HG03066 (cell line): ENCODE data around the gene C10orf105.

Experiments used
- ATAC-seq: cut with Tn5 transposase; IDR thresholded peaks from one replicate; pipeline ENCODE4 v1.9.1; 2021; ENCODE audit warnings: low read depth; ENCODE audit not compliant: unreplicated experiment

C10orf105 gene

DNA sequence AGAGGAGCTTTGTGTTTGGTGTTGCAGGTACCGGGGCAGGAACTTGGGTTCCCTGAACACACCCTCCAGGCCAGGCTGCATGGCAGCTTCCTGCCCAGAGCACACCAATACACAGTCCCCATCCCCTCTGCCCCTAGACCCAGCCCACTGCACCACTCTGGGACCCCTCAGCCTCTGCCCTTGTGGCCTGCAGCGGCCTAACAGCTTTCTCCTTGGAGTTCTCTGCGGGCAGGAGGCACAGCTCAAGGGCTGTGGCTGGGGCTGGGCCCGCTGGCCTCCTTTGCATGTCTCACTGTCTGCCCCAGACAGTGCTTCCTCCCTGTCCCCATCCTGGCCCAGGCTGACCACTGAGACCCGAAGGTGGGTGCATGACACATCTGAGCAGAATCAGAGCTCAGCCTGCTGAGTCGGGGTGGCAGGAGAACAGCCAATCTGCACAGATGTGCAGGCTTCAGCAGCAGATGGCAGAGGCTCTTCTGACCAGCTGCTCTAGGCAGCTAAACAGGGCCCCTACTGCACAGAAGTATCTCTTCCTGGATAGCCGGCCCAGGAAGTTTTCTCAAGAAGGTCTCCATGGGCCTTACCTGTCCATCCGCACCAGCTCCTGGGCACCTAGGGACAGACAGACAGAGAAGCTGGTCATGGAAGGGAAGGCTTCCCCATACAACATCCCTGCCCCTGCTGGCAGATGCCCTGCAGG is 33.0 kb upstream of the C10orf105 start:
- ATAC-seq = no peak

- no peak for ATAC-seq
These were observed 32.1 kb upstream of the C10orf105 start for GRCh38 chr10:71751515-71752224.

- ATAC-seq = no peak
These were observed 31.4 kb upstream of the C10orf105 start for GRCh38 chr10:71750986-71751385.

- ATAC-seq = no peak
These were observed 30.7 kb upstream of the C10orf105 start for GRCh38 chr10:71750124-71750841.

GRCh38 chr10:71749396-71749795 is 29.8 kb upstream of the C10orf105 start:
- no peak for ATAC-seq

GRCh38 chr10:71748671-71749191 is 29.2 kb upstream of the C10orf105 start:
- peak; percentile 61 for ATAC-seq

GRCh38 chr10:71747551-71748523 is 28.3 kb upstream of the C10orf105 start:
- no peak for ATAC-seq

DNA sequence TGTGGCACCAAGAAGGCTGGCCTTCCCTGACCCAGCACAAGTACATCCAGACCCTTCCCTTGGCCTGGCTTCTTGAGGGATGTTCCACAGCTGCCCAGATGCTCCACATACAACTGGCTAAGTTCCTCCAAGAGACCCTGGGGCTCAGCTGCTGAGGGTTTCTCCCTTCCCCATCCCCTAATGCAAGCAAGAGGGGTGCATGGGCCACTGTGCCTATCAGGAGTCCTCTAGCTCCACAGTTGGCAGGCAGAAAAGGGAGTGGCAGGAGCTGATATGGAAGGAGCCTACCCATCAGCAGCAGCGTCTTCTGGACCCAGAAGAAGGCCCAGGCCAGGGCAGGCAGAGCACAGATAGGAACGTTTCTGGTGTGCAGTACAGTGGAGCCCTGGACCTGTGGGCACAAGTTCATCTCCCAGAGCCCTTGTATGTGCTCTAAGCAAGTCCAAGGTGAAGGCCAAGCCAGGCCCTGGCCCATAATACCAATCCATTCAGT is 27.5 kb upstream of the C10orf105 start:
- no peak for ATAC-seq

- no peak for ATAC-seq
These were observed 26.9 kb upstream of the C10orf105 start for GRCh38 chr10:71746344-71747037.

DNA sequence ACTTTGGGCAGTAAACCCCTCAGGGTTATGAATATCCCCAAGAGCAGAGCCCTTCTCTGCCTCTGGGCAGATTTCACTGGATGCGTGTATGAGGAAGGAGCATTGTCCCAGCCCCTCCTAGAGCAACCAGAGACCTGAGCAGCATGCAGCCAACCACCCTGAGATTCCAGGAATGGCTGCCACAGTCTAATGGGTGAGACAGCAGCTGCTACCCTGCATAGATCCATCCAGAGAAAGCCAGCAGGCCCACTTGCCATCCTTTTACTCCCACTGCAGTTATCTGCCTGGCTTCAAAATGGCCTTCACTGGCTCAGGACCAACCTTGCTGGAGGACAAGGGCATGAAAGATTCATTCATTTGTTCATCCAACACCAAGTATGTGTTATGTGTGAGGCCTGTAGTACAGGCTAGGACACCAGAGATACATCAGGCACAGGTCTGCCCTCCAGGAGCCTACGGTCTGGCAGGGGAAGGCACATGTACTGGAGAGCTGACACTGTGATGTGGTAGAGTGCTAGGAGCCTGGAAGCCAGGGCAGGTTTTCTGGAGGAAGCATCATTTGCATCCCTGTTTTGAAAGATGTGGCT is 26.2 kb upstream of the C10orf105 start:
- ATAC-seq = no peak

DNA sequence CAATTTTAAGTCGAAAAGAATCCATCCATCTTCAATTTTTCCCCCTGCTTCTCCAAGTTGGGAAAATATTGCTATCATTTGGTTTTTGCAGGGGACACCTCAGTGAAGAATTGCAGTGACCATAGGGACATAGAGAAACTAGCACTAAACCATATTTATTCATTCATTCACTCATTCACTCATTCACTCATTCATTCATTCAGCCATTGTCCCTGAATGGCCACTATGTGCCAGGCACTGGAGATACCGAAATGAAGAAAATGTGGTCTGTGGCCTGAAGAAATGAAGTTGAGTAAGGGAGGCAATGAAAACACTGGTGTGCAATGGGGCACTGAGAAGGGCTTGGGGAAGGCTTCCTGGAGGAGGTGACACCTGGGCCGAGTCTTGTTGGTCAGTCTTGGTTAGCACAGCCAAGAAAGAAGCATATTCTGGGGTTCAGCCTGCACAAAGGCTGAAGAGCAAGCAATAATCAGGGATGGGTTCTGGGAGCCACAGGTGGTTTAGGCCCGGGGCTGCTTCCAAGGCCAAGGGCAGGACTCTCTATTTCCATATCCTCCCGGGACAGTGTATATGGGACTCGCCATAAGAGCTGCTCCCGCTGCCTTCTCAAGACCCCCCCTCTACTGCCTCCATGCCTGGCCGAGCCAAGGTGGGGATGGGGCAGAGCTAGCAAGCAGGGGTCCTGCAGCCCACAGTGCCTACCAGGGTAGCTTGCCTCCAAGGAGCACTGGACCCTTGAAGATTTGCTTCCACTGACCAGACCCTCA is 25.5 kb upstream of the C10orf105 start:
- no peak for ATAC-seq

GRCh38 chr10:71743866-71744265 is 24.3 kb upstream of the C10orf105 start:
- no peak for ATAC-seq

DNA sequence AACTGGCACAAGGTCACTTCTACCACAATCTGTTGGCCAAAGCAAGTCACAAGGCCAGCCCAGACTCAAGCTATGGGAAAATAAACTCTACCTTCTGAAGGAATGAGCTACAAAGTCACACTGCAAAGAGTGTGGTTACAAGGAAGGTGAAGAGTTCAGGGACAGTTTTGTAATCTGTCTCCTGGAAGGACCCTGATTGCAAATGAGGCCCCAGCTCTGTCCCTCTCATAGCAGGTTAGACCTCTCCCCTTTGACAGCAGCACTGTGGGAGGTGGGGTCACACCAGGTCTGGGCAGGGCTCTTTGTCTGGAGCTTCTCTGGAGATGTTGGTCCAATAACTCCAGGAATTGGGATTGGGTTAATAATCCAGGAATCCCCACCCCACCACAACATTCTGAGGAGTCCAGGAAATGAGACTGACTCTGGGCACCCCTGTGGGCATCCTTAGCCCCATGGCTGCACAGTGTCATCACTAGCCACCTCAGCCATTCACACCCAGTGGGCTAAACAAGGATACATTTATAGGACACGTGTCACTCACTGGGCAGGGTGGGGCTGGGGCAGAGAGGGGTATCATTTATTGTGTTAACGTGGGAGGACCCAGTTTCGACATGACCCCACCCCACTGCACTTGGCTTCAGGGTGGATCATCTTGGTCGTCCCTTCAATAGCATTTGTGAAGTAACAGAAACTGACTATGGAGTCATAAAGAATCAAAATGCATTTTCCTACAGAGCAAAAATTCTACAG is 23.7 kb upstream of the C10orf105 start:
- ATAC-seq = no peak

GRCh38 chr10:71742301-71743088 is 22.9 kb upstream of the C10orf105 start:
- ATAC-seq = no peak

DNA sequence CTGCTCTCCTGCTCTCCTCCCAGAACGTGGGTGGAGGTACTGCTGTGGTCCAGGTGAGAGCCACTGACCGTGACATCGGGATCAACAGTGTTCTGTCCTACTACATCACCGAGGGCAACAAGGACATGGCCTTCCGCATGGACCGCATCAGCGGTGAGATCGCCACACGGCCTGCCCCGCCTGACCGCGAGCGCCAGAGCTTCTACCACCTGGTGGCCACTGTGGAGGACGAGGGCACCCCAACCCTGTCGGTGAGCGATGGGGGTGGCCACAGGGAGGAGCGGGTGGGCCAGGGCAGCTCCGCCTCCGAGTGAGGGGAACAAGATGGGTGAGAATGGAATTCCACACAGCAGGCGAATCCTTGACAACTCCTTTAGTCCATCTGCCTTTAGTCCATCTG is 22.1 kb upstream of the C10orf105 start:
- no peak for ATAC-seq

- no peak for ATAC-seq
These were observed 21.5 kb upstream of the C10orf105 start for GRCh38 chr10:71741029-71741428.
